Measurements from ENCODE around the gene CDH5.

CDH5 gene

DNA sequence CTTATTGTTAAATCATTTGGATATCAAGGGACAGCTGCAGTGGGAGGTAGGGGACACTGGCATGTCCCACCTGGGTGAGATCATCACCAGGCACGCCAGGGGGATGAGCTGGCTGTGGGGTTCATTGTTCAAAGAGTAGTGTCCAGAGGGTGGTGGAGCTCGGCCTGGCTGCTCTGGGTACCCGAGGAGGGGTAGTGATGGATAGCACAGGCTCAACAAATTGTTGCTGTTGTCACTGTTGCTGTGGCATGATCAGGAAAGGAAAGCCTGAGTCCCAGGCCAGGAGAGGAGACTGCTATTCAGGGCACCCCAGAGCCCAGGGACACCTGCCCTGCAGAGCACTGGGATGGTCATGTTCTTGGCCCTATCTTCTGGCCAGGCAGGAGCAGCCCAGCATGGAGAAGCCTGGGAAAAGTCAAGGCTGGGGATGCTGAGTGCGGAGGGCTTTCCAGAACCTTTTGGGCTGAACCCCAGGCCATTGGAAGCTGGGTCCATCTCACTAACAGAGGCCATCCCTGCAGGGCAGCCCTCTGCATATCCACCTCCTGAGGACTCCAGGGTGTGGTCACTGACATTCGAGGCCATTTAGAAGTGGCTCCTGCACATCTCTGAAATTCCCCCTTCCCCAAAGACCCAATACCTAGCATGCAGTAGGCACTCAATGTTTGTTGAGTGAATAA lies 72.7 kb downstream of the CDH5 start:
- TF ChIP-seq, protein P1, sequence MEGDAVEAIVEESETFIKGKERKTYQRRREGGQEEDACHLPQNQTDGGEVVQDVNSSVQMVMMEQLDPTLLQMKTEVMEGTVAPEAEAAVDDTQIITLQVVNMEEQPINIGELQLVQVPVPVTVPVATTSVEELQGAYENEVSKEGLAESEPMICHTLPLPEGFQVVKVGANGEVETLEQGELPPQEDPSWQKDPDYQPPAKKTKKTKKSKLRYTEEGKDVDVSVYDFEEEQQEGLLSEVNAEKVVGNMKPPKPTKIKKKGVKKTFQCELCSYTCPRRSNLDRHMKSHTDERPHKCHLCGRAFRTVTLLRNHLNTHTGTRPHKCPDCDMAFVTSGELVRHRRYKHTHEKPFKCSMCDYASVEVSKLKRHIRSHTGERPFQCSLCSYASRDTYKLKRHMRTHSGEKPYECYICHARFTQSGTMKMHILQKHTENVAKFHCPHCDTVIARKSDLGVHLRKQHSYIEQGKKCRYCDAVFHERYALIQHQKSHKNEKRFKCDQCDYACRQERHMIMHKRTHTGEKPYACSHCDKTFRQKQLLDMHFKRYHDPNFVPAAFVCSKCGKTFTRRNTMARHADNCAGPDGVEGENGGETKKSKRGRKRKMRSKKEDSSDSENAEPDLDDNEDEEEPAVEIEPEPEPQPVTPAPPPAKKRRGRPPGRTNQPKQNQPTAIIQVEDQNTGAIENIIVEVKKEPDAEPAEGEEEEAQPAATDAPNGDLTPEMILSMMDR (IDR thresholded peaks at IDR 0.05; ENCODE audit: low read depth, low read length, missing control alignments) = no peak
- no peak for DNase-seq (ENCODE audit: low read depth)
- no peak overlapping the region for H3K4me3 ChIP-seq (ENCODE audit: low read depth, low read length)

DNA sequence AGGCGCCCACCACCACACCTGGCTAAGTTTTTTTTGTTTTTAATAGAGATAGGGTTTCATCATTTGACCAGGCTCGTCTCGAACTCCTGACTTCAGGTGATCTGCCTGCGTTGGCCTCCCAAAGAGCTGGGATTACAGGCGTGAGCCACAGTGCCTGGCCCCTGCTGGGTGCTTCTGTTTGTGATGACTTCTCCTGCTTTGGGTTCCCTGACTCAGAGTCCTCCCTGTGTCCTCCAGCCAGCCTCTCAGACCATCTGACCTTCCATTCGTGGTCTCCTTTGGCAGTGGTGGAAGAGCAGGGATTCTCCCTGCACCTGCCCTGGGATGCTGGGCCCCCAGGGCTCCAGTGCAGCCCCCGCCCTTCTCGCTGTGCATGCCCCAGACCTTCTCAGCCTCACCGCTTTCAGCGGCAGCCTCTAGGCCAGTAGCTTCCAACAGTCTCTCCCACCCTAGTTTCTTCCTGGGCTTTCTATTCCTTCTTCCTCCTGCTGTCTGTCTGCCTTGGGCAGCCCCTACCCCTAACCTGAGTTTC lies 73.8 kb downstream of the CDH5 start:
- DNase-seq (ENCODE audit: low read depth) = no peak
- TF ChIP-seq, protein P1 (IDR thresholded peaks at IDR 0.05; ENCODE audit: low read depth, low read length, missing control alignments) = no peak
- H3K4me3 ChIP-seq (ENCODE audit: low read depth, low read length) = no peak overlapping the region

DNA sequence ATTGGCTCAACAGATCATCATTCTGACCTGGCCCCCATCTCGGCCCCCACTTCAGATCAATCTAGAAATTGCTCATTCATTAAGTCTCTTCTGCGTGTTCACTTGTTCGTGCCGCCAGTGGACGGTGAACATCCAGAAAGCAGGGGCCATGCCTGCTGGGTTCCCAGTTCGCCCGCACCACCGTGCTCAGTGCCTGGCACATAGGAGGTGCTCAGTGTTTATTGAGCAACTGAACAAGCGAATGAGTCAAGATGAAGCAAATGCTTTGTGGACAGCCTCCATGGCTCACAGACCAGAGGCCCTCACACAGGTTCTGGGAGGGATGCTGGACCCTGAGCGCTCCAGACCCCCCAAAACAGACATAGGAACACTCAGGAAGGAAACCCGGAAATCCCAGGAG lies 74.5 kb downstream of the CDH5 start:
- no peak for DNase-seq (ENCODE audit: low read depth)
- TF ChIP-seq, protein P1 (IDR thresholded peaks at IDR 0.05; ENCODE audit: low read depth, low read length, missing control alignments) = no peak
- H3K4me3 ChIP-seq (ENCODE audit: low read depth, low read length) = no peak overlapping the region

DNA sequence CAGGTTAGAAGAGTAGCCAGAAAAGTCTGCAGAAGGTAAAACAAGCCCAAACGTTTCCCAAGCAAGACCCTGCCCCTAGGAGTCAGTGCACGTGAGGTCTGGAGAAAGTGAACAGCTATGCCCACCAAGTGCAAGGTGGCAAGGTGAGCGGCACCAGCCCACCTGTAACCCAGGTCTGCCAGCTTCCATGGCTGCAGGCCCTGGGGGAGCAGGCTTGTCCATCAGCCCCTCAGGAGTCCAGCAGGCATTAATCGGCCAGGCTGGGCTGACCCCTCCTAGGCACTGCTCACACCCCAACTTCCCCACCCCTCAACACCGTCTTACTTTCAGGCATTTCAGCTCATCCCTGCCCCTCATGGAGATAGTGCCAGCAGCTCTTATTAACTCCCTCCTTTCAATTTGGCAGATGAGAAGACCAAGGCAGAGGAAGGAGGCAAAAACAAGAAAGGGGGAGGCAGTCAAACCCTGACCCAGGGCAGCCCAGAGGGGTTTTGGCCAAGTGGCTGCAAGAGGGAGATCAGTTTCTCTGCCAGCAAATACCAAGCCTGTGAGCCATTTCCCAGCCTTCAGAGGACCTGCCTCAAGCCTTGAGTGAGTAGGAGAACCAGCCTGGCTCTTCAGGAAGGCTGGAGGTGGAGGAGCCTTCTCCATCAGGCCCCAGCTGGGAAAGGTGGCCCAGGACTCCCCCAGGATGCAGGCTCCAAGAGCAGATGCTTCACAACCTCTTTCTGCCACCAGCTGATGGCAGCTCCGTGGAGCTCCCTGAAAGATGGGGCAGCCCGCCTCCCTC lies 75.3 kb downstream of the CDH5 start:
- TF ChIP-seq, protein P1 (IDR thresholded peaks at IDR 0.05; ENCODE audit: low read depth, low read length, missing control alignments) = no peak
- no peak overlapping the region for H3K4me3 ChIP-seq (ENCODE audit: low read depth, low read length)
- DNase-seq (ENCODE audit: low read depth) = no peak

DNA sequence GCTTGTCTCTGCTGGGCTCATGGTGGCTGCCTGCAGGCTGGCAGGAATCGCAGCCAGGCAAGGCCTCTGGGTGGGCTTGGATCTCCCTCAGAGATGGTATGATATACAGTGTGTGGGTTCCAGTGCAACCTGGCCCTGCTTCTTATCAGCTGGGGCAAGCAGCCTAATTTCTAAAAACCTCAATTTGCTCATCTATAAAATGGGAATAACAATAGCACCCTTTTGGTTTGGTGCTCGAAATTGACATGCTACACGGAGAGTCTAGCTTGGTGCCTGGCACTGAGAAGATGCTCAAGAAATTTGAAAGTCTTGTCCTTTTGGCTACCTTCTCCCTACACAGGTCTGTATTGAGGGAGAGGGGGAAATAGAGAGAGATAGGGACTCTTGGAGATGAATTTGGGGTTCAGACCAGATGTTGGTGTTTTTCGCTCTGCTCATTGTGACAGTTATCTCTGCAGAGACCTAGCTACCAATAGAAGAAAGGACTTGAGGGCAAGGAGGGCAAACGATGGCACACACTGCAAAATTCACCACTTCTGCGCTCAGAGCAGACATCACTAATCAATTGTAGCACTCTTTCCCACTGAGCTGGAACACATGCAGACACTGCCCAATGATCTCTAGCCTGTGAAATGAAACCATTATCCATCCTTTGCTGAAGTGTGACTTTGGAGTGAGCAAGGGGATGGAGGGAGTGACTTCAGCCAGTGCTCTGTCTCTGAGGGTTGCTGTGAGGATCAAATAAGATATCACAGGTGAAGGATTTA lies 76.2 kb downstream of the CDH5 start:
- TF ChIP-seq, protein P1 (IDR thresholded peaks at IDR 0.05; ENCODE audit: low read depth, low read length, missing control alignments) = no peak
- DNase-seq (ENCODE audit: low read depth) = no peak
- no peak overlapping the region for H3K4me3 ChIP-seq (ENCODE audit: low read depth, low read length)

DNA sequence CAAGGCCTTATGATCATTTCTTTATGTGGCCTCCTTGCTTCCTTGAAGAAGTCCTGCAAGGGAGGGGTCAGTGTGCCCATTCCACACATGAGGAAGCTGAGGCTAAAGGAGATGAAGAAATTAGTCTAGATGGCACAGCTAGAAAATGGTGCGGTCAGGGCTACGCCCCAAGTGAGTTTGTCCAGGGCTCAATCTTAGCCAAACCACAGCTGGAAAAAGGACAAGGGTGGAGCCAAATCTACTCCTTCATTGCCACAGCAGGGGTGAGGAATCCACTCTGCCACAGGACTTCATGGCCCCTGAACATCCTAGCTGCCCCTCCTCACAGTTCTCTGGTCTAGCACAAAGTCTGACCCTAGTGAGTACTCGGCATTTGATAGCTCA lies 76.8 kb downstream of the CDH5 start:
- no peak overlapping the region for H3K4me3 ChIP-seq (ENCODE audit: low read depth, low read length)
- TF ChIP-seq, protein P1 (IDR thresholded peaks at IDR 0.05; ENCODE audit: low read depth, low read length, missing control alignments) = no peak
- DNase-seq (ENCODE audit: low read depth) = no peak

Data from GM12864 (cell line).